HEK293 (cell line): ENCODE data around the gene DHDH.
A peak's percentile ranks its signal among the peaks of the same experiment; 100 is the strongest.

Experiments used
- BCL11A ChIP-seq: fragments of 450-650 bp; formaldehyde crosslinking; IDR thresholded peaks from 2 replicates; pipeline ENCODE4 v1.5.1; 2016; ENCODE audit warnings: low read depth, missing biosample characterization, missing genetic modification characterization
- CTCF ChIP-seq: fragments of 450-650 bp; formaldehyde crosslinking; IDR thresholded peaks from 2 replicates; pipeline ENCODE4 v1.5.1; 2016; ENCODE audit warnings: missing biosample characterization, missing genetic modification characterization
- GLIS1 ChIP-seq: fragments of 450-650 bp; formaldehyde crosslinking; IDR thresholded peaks from 2 replicates; pipeline ENCODE4 v1.5.1; 2016; ENCODE audit warnings: missing biosample characterization, missing genetic modification characterization
- HIC1 ChIP-seq: fragments of 450-650 bp; formaldehyde crosslinking; IDR thresholded peaks from 2 replicates; pipeline ENCODE4 v1.5.1; 2016; ENCODE audit warnings: missing biosample characterization, missing genetic modification characterization
- HOXA7 ChIP-seq: sonication (generic); formaldehyde crosslinking; IDR thresholded peaks from 2 replicates; pipeline ENCODE4 v1.8.1; 2022; ENCODE audit warnings: missing genetic modification reagents, borderline replicate concordance
- HOXC10 ChIP-seq: sonication (generic); formaldehyde crosslinking; IDR thresholded peaks from 2 replicates; pipeline ENCODE4 v1.8.1; 2023; ENCODE audit warnings: mild to moderate bottlenecking, missing genetic modification reagents
- HOXD13 ChIP-seq: sonication (generic); formaldehyde crosslinking; IDR thresholded peaks from 2 replicates; pipeline ENCODE4 v1.8.0; 2022; ENCODE audit warnings: missing genetic modification reagents, borderline replicate concordance
- IKZF3 ChIP-seq: fragments of 450-650 bp; IDR thresholded peaks from 2 replicates; pipeline ENCODE4 v1.5.0; 2018; ENCODE audit warnings: missing biosample characterization, mild to moderate bottlenecking, missing genetic modification characterization, moderate library complexity
- KLF17 ChIP-seq: fragments of 450-650 bp; formaldehyde crosslinking; IDR thresholded peaks from 2 replicates; pipeline ENCODE4 v1.5.1; 2016; ENCODE audit warnings: missing biosample characterization, missing genetic modification characterization
- PATZ1 ChIP-seq: fragments of 450-650 bp; formaldehyde crosslinking; IDR thresholded peaks from 2 replicates; pipeline ENCODE4 v1.5.1; 2016; ENCODE audit warnings: missing biosample characterization, missing genetic modification characterization
- REPIN1 ChIP-seq: fragments of 450-650 bp; formaldehyde crosslinking; IDR thresholded peaks from 2 replicates; pipeline ENCODE4 v1.5.1; 2017; ENCODE audit warnings: missing biosample characterization, missing genetic modification characterization, low read depth
- SCRT1 ChIP-seq: fragments of 450-650 bp; formaldehyde crosslinking; IDR thresholded peaks from 2 replicates; pipeline ENCODE4 v1.5.1; 2016; ENCODE audit warnings: missing biosample characterization, missing genetic modification characterization, borderline replicate concordance
- ZFHX2 ChIP-seq: fragments of 450-650 bp; formaldehyde crosslinking; conservative IDR thresholded peaks from 2 replicates; pipeline ENCODE4 v1.5.1; 2016; ENCODE audit warnings: missing biosample characterization, missing genetic modification characterization
- ZFP41 ChIP-seq: fragments of 450-650 bp; formaldehyde crosslinking; IDR thresholded peaks from 2 replicates; pipeline ENCODE4 v1.5.1; 2016; ENCODE audit warnings: missing biosample characterization, missing genetic modification characterization, borderline replicate concordance
- ZNF10 ChIP-seq: fragments of 450-650 bp; formaldehyde crosslinking; IDR thresholded peaks from 2 replicates; pipeline ENCODE4 v1.5.1; 2017; ENCODE audit warnings: missing biosample characterization, missing genetic modification characterization
- ZNF114 ChIP-seq: fragments of 450-650 bp; formaldehyde crosslinking; IDR thresholded peaks from 2 replicates; pipeline ENCODE4 v1.5.0; 2017; ENCODE audit warnings: missing biosample characterization, missing genetic modification characterization
- ZNF140 ChIP-seq: fragments of 450-650 bp; formaldehyde crosslinking; IDR thresholded peaks from 2 replicates; pipeline ENCODE4 v1.5.1; 2016; ENCODE audit warnings: missing biosample characterization, missing genetic modification characterization
- ZNF16 ChIP-seq: fragments of 450-650 bp; formaldehyde crosslinking; IDR thresholded peaks from 2 replicates; pipeline ENCODE4 v1.5.1; 2016; ENCODE audit warnings: low read depth, missing biosample characterization, missing genetic modification characterization
- ZNF24 ChIP-seq: fragments of 450-650 bp; formaldehyde crosslinking; IDR thresholded peaks from 2 replicates; pipeline ENCODE4 v1.5.1; 2016; ENCODE audit warnings: missing biosample characterization, missing genetic modification characterization
- ZNF266 ChIP-seq: fragments of 450-650 bp; formaldehyde crosslinking; IDR thresholded peaks from 2 replicates; pipeline ENCODE4 v1.5.1; 2016; ENCODE audit warnings: missing biosample characterization, missing genetic modification characterization, low read depth
- ZNF335 ChIP-seq: fragments of 450-650 bp; formaldehyde crosslinking; conservative IDR thresholded peaks from 2 replicates; pipeline ENCODE4 v1.5.1; 2016; ENCODE audit warnings: missing biosample characterization, missing genetic modification characterization
- ZNF366 ChIP-seq: fragments of 450-650 bp; formaldehyde crosslinking; conservative IDR thresholded peaks from 2 replicates; pipeline ENCODE4 v1.5.1; 2016; ENCODE audit warnings: missing biosample characterization, missing genetic modification characterization
- ZNF548 ChIP-seq: fragments of 450-650 bp; formaldehyde crosslinking; IDR thresholded peaks from 2 replicates; pipeline ENCODE4 v1.5.1; 2016; ENCODE audit warnings: missing biosample characterization, missing genetic modification characterization
- ZNF558 ChIP-seq: fragments of 450-650 bp; formaldehyde crosslinking; IDR thresholded peaks from 2 replicates; pipeline ENCODE4 v1.5.1; 2016; ENCODE audit warnings: missing biosample characterization, missing genetic modification characterization
- ZNF560 ChIP-seq: fragments of 450-650 bp; formaldehyde crosslinking; IDR thresholded peaks from 2 replicates; pipeline ENCODE4 v1.5.1; 2017; ENCODE audit warnings: missing biosample characterization, missing genetic modification characterization, borderline replicate concordance
- ZNF621 ChIP-seq: fragments of 450-650 bp; formaldehyde crosslinking; IDR thresholded peaks from 2 replicates; pipeline ENCODE4 v1.5.1; 2017; ENCODE audit warnings: missing biosample characterization, missing genetic modification characterization
- ZNF624 ChIP-seq: fragments of 450-650 bp; formaldehyde crosslinking; IDR thresholded peaks from 2 replicates; pipeline ENCODE4 v1.5.1; 2017; ENCODE audit warnings: missing biosample characterization, missing genetic modification characterization
- ZNF660 ChIP-seq: fragments of 450-650 bp; IDR thresholded peaks from 2 replicates; pipeline ENCODE4 v1.5.1; 2018; ENCODE audit warnings: missing biosample characterization, mild to moderate bottlenecking, missing genetic modification characterization
- ZNF768 ChIP-seq: fragments of 450-650 bp; formaldehyde crosslinking; IDR thresholded peaks from 2 replicates; pipeline ENCODE4 v1.5.1; 2018; ENCODE audit warnings: missing biosample characterization, mild to moderate bottlenecking, missing genetic modification characterization
- ZNF785 ChIP-seq: fragments of 450-650 bp; formaldehyde crosslinking; IDR thresholded peaks from 2 replicates; pipeline ENCODE4 v1.5.1; 2016; ENCODE audit warnings: missing biosample characterization, missing genetic modification characterization
- ZSCAN16 ChIP-seq: fragments of 450-650 bp; formaldehyde crosslinking; IDR thresholded peaks from 2 replicates; pipeline ENCODE4 v1.5.1; 2016; ENCODE audit warnings: missing biosample characterization, missing genetic modification characterization
- ZSCAN23 ChIP-seq: fragments of 450-650 bp; formaldehyde crosslinking; IDR thresholded peaks from 2 replicates; pipeline ENCODE4 v1.5.1; 2016; ENCODE audit warnings: missing biosample characterization, missing genetic modification characterization
- ZSCAN5A ChIP-seq: fragments of 450-650 bp; formaldehyde crosslinking; IDR thresholded peaks from 2 replicates; pipeline ENCODE4 v1.5.1; 2016; ENCODE audit warnings: missing biosample characterization, missing genetic modification characterization

DHDH gene

GRCh38 chr19:48963371-48964204 is 30.1 kb downstream of the DHDH start (continued):
- TF ChIP-seq HIC1, result peak; percentile 90
- no peak for TF ChIP-seq CTCF
- no peak for TF ChIP-seq HOXD13 (CRISPR knock-in tag)
- no peak for TF ChIP-seq ZNF768 (tag by site-specific recombination)
- TF ChIP-seq SCRT1 (tag by site-specific recombination), result no peak
- peak; percentile 86 for TF ChIP-seq GLIS1 (tag by site-specific recombination)
- no peak for TF ChIP-seq ZSCAN16 (tag by site-specific recombination)
- no peak for TF ChIP-seq ZNF266 (tag by site-specific recombination)
- TF ChIP-seq ZFHX2 (tag by site-specific recombination), result peak; percentile 55; the same call in 1 of the 2 replicates
- 0 out of 2 replicates have a peak, but pooled peaks have one; percentile 23 for TF ChIP-seq ZSCAN5A (tag by site-specific recombination)
- peak; percentile 65 for TF ChIP-seq IKZF3 (tag by site-specific recombination)
- 0 out of 2 replicates have a peak, but pooled peaks have one; percentile 72 for TF ChIP-seq ZNF24 (tag by site-specific recombination)
- TF ChIP-seq ZNF114 (tag by site-specific recombination), result no peak
- no peak for TF ChIP-seq ZNF16
- peak; percentile 99 for TF ChIP-seq ZNF335 (tag by site-specific recombination)
- peak; percentile 73; the same call in 1 of the 2 replicates for TF ChIP-seq ZNF10 (tag by site-specific recombination)
- TF ChIP-seq REPIN1 (tag by site-specific recombination), result no peak
- TF ChIP-seq ZFP41 (tag by site-specific recombination), result no peak
- TF ChIP-seq HOXA7 (CRISPR knock-in tag), result no peak
- TF ChIP-seq ZNF558 (tag by site-specific recombination), result peak; percentile 55
- TF ChIP-seq ZNF140 (tag by site-specific recombination), result no peak
- peak; percentile 89 for TF ChIP-seq BCL11A (tag by site-specific recombination)
- TF ChIP-seq ZNF366, result no peak
- TF ChIP-seq ZNF660, result no peak; the same call in none of the 2 replicates
- TF ChIP-seq ZNF548, result no peak
- peak; percentile 48; the same call in 1 of the 2 replicates for TF ChIP-seq ZNF785 (tag by site-specific recombination)
- TF ChIP-seq PATZ1 (tag by site-specific recombination), result peak; percentile 99
- no peak for TF ChIP-seq ZNF560
- TF ChIP-seq KLF17 (tag by site-specific recombination), result peak; percentile 85
- no peak for TF ChIP-seq ZNF624 (tag by site-specific recombination)
- peak; percentile 87 for TF ChIP-seq ZSCAN23
- TF ChIP-seq HOXC10, result no peak
- TF ChIP-seq ZNF621, result no peak
